Measurements from ENCODE around the gene AGAP9.
"Not testable (repeated sequence)": the region's sequence is repeated elsewhere in the genome, so short reads cannot be mapped to it uniquely, and the experiment has no call there.

AGAP9 gene

DNA sequence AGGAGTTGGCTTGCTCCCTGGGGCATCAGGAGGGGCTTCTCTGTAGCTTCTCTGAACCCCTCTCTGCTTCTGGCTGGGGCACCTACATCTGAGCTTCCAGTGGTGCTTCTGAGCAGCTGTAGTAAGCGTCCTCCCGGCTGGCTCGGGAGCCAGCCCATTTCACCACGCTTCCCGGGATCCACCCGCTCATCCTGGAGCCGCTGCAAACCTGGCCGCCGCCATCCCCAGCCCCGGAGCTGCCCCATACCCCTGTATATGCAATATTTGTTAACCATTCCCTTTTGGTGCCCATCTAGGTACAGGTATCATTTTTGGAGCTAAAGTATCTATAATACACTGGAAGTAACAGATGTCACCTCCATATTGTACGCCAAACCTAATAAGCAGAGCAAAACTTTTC is 38.7 kb downstream of the AGAP9 start:
- not testable (repeated sequence) for DNase-seq

DNA sequence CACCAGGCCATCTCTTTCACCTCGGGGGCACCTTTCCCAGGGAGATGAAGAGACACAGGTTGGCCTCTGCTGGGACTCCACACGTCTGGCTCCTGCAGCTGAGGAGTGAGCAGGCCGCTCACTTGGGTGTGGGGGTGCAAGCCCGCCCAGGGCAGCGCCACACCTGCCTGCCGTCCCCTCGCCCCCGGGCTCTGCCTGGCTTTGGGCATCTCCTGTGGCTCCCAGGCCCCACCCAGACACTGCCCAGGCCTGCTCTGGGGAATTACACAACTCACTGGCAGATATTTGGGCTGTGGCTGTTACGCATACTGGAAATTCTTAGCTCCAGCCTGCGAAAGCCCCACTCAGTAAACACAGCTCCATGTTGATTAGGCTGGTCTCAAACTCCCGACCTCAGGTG is 39.5 kb downstream of the AGAP9 start, which contains the start of gene ANXA8:
Gene ANXA8, minus strand, starts transcription at position 193 of the 400 bp plus-strand sequence. Its CDS starts 182 bp downstream, at position 11.
- not testable (repeated sequence) for DNase-seq

DNA sequence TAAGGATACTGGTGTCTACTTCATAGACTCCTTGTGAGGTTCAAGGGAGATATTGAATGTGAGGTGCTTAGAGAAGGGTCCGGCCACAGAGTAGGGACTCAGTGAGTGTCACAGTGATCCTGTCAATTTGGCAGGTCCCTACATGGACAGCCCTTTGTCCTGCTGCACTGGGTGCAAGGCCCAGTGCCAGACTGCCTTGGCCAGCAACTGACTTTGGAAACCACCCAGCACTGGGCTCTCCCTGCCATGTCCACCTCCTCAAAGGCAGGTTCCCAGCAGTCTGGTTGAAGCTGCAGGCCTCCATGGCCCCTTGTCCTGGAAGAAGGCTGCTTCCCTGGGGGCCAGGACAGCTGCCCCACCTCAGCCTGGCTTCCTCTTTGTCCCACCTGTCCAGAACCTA is 41.1 kb downstream of the AGAP9 start:
- DNase-seq: not testable (repeated sequence)

DNA sequence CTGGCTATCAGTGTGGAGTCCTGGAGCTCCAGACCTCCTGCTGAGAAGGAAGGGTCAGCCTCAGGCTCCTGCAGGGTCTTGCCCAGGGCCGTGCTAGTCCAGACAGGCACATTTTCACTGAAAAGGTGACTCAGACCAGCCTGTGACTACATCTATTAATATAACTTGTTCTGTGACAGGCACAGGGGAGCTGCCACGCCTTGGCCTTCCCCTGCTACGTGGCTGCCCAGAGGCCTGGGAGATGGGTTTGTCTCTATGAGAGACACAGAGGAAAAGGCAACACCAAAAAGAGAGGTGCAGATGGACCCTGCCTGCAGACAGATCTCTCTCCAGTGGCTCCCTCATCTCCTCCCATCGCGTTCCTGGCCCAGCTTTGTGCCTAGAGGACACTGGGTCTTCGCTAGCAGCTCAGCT is 41.7 kb downstream of the AGAP9 start:
- DNase-seq: not testable (repeated sequence)

DNA sequence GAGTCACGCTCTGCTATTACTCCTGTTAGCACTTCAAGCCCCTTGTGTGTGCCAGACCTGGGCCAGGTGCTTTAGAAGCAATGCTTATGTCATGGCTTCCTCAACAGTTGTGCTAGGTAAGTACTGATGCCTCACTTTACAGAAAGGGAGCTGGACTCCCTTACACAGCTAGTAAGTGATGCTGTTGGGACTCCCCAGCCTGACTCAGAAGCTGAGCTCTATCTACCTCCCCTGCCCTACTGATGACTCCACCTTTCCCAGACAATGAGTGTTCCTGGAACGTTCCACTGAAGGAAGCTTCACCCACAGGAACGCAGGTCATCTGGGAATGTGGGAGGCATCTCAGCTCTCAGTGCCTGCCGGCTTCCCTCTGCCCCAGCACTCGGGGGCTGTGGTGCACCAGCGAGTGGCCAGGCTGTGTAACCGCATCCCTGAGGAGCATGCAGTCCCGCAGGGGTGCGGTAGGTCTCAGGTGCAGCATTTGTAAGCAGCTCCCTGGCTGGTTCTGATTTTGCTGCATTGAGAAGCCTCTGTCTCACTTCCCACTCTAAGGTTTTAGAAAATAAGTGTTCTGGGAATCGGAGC is 42.2 kb downstream of the AGAP9 start:
- DNase-seq: not testable (repeated sequence)

DNA sequence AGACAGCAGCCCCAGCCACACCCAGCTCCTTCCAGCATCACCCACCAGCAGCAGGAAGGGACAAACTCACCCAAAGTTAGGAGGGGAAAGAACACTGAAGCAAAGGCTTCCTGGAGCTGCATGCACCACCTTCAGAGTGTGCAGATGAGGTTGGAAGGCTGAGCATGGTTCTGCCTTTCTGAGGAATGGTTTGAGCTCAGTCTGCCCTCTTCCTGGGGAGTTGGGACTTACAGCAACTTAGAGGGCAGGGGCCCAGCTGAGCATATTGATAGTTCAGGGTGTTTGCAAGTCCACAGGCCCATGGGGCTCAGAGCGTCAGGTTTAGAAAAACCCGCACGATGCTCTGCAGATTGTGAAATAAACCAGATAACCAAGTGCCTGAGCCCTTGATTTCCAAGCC is 43.3 kb downstream of the AGAP9 start:
- not testable (repeated sequence) for DNase-seq

DNA sequence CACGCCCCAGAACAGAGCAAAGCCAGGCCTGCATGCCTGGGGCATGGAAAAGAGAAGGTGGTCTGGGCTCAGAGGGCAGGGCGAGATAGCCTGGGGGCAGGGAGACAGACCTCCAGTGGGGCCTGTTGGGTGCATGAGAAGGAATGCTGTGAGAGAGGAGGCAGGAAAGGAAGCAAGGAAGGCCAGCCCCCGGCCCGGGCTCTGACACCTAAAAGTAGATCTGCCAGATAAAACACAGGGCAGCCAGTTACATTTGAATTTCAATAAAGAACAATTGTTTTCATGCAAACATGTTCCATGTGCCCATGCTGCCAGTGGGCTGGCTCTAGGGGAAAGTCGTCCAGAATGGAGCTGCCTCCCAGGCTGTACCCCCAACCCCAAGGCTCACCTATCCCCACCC is 45.3 kb downstream of the AGAP9 start:
- not testable (repeated sequence) for DNase-seq

DNA sequence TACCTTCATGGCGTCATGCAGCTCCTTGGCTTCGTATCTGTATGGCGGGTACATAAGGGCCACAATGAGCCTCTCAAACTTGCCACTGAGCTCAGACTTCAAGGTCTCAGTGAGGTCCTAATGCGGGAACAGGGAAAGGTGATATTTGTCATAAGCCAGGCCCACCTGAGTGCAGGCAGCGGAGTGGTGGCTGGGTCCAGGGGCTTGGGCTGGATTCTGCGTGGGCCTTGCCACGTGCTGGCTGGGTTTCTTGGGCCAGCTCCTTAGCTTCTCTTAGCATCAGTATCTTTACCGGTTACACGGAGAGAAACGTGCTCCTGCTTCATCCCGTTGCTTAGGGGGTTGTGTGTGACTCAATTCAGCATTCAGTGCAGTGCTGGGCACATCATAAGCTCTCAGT is 46.4 kb downstream of the AGAP9 start:
- DNase-seq: not testable (repeated sequence)

DNA sequence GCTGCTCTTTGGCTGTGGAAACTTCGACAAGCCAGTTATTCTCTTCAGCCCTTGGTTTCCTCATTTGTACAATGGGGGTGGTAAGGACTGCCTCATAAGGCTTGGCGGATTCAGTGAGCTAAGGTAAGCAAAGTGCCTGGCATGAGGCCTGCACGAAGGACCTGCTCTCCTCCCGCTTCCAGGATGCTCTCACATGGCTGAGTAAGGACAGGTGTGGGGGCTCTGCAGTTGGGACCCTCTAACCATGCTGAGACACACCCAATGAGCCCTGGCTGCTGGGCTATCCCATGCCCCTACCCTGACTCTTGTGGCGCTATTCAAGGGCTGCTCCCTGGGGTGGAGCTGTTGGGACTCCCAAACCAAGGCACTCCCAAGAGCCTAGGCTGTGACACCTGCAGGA is 48.3 kb downstream of the AGAP9 start:
- not testable (repeated sequence) for DNase-seq

DNA sequence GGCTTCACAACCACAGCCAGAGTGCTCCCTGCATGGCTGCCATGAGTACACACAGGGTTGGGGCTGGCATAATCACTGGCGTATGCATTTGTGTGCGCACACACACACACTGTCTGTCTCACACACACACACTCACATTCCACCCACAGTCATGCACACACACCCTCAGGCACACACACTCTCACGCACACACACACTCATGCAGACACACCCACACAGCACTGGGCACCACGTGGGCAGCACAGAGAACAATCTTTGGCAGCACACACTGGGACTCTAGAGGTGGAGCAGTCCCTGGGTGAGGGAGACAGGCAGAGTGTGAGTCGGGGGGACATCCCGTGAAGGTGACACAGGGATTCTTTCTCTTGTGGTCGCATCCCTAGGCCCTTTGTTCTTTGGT is 49.9 kb downstream of the AGAP9 start:
- DNase-seq: not testable (repeated sequence)

DNA sequence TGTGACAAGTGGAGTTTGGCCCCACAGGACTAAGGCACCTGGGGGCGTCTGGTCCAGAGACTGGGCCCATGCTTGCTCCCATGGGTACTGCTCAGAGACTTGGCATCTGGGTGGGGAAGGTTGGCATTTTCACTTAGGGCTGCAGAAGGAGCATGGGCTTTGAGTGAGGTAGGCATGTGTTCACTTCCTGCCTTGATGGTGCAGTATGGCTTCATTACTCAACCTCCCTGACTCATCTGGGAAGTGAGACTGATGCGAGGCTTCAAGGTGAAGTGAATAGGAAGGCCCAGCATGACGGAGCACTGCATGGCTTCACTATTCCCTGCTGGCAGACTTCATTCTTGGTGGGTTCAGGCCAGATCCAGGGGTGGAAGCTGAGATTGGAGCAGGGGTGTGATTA is 50.8 kb downstream of the AGAP9 start:
- DNase-seq: not testable (repeated sequence)

DNA sequence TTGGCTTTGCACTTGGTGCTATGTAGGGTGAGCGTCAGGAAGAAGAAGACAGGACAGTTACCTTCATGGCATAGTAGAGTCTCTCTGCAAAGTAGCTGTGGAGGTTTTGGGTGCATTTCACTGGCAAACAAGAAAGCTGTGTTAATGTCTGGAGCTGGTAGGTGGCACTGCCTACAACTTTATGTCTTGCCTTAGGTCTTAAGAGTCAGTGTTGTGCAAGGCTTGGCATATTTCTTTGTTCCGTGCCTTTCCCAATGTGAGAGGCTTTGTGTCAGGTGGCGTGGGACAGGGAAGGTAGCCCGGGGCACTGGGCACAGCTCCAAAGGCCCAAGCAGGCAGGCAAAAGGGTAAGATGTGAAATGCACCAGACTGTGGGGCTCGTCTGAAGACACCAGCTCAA is 51.4 kb downstream of the AGAP9 start:
- not testable (repeated sequence) for DNase-seq

DNA sequence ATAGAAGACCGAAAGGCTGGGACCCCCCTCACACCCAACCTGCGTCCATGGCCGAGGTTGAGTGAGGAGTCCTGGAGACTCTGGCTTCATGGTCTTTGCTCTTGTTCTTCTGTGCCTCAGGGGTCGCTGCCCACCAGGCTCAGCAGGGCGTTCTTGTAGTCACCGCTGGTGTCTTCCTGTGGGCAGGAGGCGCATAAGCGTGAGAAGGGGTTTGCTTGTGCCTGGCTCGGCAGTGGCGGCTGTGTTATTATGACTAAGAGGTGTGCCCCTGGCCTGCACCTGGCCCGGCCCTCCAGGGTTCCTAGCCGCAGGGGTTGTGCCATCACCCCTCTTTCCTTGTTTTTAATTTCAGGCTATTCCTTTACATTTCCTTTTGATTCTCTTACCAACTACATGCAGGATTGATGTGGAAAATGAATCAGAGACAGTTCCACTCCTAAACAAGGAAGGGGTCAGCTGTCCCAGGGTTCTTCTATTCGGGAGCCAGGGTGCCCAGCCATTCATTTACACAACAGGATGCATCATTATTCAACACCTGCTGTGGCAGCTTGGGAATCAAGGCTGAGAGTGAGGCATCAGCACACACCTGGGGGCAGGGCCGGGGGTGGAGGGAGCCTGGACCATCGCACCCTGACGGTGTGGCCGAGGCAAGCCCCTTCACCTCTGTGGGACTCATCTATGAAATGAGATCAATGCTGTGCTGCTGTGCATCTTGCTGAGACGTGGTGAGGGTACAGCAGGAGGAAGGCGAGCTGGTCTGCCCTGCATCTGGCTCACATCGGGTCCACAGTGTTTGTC is 54.5 kb downstream of the AGAP9 start:
- not testable (repeated sequence) for DNase-seq

DNA sequence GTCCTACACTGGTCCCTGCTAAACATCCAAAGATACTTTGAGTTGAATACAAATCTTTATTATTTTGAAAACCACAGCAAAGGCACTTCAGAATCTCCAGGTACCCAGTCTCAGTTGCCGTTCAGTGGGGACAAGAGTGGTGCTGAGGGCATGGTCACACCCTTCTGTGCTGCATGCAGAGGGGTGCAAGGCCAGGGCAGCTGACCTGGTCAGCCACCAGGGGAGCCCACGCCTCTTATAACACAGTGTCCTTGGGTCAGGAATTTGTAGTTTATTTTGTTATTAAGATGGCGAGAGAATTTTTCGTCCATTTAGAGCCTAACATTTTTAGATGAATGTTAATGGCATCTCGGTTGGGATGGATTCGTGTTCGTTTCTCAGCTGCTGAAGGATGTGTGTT is 55.5 kb downstream of the AGAP9 start:
- DNase-seq: not testable (repeated sequence)

DNA sequence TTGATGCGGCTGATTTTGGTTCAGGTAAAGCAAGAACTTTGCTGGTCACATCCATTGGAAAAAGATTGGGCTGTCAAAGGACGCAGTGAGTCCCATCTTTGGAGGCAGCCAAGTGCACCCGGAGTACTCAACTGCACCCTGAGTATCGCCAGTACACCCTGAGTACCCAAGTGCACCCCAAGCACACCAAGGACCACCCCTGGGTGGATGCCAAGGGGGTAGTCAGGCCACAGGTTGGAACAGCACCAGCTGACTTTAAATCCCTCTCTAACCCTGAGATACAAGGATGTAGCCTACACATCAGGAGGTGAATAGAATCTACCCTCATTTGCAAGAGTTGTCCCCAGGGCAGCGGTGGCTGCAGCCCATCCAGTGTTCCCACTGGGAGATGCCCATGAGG is 56.0 kb downstream of the AGAP9 start:
- DNase-seq: not testable (repeated sequence)

DNA sequence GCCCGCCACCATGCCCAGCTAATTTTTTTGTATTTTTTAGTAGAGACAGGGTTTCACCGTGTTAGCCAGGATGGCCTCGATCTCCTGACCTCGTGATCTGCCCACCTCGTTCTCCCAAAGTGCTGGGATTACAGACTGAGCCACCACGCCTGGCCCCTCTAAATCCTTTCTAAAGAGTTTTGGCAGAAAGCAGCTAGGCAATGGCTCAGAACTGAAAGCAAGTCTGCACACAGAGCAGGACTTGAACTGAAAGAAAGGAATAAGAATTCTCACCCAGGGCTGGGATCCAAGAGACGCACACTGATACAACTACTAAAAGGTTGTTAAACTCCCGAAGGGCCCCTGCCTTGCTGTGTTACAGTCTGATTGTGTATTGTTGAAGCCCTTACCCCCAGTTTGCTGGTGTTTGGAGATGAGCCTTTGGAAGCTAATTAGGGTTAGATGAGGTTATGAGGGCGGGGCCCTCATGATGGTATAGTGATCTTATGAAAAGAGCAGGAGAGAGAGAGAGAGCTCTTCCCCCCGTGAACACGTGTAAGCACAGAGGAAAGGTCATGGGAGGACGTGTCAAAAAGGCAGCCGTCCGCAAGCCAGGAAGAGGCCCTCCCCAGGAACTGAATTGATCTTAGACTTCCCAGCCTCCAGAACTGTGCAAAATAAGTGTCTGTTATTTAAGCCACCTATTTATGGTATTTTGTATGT is 58.1 kb downstream of the AGAP9 start:
- not testable (repeated sequence) for DNase-seq

DNA sequence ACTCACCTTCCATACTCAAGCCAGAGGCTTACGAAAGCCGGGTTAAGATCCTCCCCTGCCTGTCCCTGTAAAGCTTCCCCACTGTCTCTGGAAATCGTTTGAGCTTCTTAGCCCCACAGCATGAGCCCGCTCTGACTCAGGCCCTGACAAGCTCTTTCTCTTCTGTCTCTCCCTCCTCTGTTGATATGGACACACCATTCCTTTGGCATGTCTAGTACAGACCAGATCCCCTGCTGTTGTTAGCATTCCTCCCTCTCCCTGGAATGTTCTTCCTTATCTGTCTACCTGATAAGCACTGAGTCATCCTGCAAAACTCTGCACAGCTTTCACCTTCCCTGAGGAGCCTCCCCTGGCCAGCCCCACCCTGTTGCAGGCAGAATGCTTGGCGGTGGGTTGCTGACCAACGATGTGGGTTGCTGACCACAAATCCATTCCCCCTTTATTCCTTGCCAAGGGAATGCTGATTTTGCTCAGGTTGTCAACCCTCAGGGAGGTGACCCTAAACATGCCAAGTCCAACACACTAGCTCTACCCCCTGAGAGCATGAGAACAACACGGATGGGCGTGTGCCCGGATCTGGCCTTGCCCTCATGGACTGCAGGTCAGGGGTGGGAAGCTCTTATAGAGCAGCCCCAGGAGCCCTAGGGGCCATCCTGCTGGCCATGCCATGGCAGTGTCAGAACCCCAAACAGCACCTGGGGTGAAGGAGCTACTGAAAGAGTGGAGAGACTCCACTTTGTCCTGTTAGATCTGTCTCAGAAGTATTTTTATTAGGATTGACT is 60.7 kb downstream of the AGAP9 start:
- DNase-seq: not testable (repeated sequence)

DNA sequence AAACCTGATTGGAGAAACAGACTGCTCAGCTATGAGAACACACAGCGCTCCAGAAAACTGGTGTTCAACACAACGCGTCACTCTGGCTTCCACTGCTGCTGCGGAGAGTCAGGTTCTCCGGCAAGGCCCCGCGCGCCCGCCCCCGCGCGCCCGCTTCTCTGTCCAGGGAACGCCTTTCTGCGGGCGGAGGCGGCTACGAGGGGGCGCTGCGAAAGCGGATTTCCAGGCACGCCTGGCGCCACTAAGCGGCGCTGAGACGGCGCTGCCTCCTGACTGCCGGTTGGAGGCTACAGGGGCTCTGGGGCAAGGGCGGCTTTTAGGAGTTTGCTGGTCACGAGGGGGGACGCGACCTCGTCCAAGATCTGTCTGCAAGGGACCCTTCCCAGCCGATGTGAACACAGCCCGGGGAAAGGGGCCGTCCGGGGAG is 62.2 kb downstream of the AGAP9 start:
- not testable (repeated sequence) for DNase-seq

DNA sequence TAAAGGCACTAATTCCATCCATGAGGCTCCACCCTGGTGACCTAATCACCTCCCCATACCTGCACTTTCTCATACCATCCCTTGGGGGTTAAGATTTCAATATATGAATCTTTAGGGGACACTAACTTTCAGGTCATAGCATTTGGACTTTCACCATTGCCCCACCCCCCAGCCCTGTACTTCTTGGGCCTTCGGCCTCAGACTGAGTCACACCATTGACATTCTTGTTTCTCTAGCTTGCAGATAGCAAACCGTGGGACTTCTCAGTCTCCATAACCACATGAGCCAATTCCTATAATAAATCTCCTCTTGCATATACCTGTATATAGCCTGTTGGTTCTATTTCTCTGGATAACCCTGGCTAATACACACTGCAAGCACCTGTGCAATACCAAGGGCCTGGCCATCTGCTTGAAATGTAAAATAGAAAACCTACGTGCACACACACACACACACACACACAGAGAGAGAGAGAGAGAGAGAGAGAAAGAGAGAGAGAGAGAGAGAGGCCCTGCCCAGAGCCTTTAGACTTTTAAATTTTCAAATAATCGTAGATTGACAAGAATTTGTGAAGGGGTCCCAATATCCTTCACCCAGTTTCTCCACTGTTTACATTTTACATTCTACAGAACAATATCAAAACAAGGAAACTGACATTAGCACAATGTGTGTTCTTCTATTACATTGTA is 64.8 kb downstream of the AGAP9 start:
- DNase-seq: no peak

DNA sequence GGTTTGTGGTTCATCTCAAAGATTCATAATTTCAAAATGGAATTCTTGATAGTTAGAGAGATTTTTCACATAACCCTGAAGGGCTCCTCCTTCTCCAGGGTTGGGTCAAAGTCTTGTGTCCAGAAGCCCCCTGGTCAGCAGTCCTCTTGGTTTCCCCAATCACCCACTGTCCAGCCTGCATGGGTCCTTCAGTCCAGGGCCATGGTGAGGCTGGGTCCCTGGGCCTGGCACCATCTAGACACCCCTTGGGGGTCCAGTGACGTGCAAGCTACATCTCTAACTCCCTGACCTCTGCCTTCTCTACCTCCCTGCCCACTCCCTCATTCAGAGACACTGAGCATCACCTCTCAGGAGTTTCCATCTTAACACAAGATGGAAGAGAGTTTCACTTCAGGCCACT is 65.6 kb downstream of the AGAP9 start:
- no peak for DNase-seq

DNA sequence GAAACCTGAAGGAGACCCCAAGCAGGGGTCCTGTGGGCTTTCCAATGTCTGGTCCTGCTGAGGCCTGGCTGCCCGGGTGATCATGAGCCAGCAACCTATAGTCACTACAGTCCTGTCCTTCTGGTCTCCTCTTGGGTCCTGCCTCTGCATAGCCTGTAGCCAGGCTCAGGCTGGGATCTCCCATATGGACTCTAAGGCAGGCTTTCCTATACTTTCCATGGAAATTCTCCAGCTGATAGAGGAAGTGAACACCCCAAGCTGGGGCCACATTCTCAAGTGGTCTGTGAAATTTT is 66.0 kb downstream of the AGAP9 start:
- DNase-seq: no peak

DNA sequence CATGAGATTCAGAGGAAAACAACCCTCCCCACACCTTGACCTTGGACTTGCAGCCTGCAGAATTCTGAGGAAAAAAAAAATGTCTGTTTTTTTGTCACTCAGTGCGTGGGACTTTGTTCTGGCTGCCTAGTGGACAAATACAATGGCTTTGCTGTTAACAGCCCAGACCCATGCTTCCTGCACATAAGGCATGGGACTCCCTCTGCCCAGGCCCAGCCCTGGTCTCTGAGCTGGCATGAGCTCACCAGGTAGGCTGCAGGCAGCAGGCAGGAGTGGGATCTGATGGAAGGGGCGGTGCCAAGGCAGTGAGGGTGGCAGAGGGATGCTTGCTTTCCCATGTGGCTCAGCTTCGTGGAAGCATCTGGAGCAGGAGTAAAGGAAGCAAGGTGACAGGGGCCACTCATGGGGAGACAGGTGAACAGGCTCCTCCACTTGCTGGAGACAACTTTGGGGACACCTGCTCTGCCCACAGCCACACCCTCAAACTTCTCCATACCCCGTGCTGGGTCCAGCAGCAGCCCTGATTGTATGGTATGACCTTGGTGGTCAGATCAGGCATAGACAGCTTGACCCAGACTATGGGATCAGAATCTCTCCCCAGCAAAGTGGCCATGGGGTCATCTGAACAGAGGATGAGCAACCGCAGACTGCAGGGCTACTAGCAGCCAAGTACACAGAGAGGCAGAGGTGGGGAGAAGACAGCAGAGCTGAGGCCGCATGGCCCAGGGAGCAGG is 66.5 kb downstream of the AGAP9 start:
- DNase-seq: no peak

All from NCI-H187 (cell line).